Adrenal gland (tissue), 5 donors: ENCODE measurements around the gene SCARF1.

Source experiments
- POLR2A ChIP-seq, 2 donors: fragments of 450-650 bp; IDR thresholded peaks; one replicate each; pipeline ENCODE4 v1.6.1; 2017; ENCODE audit warnings: antibody characterized with exemption in 2 of 2, mild to moderate bottlenecking in 2 of 2, moderate library complexity in 1 of 2
- TF ChIP-seq, protein P1 (sequence below), 6 experiments: fragments of 450-650 bp in 4 of 6; fragments of 200-600 bp in 2 of 6; sonication (generic) in 1 of 6; IDR thresholded peaks; 1 replicate in 5 of 6; 2 replicates in 1 of 6; pipeline versions ENCODE4 v1.5.1 to v1.8.0; 2016 to 2021; ENCODE audit warnings: antibody characterized with exemption in 6 of 6, mild to moderate bottlenecking in 2 of 6, moderate library complexity in 1 of 6
- donor health status: DM: no; HTN: no; CAD: no.

DNA sequence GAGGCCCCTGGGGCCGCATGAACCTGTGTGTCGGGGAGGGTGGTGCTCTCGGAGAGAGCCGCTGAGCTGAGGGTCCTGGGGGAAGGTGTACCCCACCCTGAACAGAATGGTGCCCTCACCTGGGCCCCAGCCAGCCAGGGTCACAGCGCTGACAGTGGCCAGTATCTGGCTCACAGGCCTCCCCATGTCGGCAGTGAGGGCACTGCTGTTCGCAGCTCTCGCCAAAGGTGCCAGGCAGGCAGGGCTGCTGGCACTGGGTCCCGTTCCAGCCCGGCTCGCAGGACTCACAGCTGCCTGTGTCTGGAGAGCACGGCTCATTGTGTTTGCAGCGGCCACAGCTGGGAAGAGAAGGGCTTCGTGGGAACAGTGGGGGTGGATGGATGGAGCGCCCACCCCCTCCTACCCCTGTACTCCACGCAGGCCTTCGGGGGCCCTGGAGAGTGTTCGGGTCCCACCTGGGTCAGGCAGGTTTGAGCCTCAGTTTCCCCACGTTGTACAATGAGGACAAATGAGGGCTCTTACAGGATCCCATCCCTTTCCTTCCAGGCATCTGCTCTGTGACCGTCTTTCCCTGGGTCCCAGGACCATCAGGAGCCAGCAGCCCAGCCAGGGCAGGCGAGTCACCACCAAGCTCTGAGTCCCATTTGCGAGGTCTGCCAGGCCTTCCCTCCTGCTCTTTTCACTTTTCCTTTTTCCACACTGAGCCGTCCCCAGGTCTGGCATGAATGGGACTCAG, 5.0 kb downstream of the SCARF1 start:
- TF ChIP-seq, protein P1, sequence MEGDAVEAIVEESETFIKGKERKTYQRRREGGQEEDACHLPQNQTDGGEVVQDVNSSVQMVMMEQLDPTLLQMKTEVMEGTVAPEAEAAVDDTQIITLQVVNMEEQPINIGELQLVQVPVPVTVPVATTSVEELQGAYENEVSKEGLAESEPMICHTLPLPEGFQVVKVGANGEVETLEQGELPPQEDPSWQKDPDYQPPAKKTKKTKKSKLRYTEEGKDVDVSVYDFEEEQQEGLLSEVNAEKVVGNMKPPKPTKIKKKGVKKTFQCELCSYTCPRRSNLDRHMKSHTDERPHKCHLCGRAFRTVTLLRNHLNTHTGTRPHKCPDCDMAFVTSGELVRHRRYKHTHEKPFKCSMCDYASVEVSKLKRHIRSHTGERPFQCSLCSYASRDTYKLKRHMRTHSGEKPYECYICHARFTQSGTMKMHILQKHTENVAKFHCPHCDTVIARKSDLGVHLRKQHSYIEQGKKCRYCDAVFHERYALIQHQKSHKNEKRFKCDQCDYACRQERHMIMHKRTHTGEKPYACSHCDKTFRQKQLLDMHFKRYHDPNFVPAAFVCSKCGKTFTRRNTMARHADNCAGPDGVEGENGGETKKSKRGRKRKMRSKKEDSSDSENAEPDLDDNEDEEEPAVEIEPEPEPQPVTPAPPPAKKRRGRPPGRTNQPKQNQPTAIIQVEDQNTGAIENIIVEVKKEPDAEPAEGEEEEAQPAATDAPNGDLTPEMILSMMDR (IDR thresholded peaks at IDR 0.05) = no peak
- TF ChIP-seq POLR2A (IDR thresholded peaks at IDR 0.05) = no peak
